H9 (cell line): Measurements from ENCODE around the gene CCT4. TPM values are rescaled to one million over a fixed set of nuclear protein-coding genes. Genes with fewer than 3 reads are reported as not detected.

Experiments
- DNase-seq: peaks from one replicate; pipeline ENCODE4 v3.0.0-alpha.2; 2017
- H2AFZ ChIP-seq: one replicate; pipeline ENCODE4 v1.6.1; 2013; ENCODE audit warnings: mild to moderate bottlenecking, low read length, control low read depth, moderate library complexity
- H2AK5ac ChIP-seq: 2 replicates; pipeline ENCODE4 v1.6.1; 2013; ENCODE audit warnings: low read length, control low read depth, mixed read lengths; ENCODE audit not compliant: insufficient read length
- H2BK120ac ChIP-seq: one replicate; pipeline ENCODE4 v1.6.1; 2013; ENCODE audit warnings: low read depth, mild to moderate bottlenecking, low read length, control low read depth, inconsistent platforms; ENCODE audit not compliant: poor library complexity, severe bottlenecking
- H2BK12ac ChIP-seq: 2 replicates; pipeline ENCODE4 v1.6.1; 2013; ENCODE audit warnings: low read length, control low read depth, mixed read lengths, low read depth; ENCODE audit not compliant: insufficient read length
- H2BK15ac ChIP-seq: 2 replicates; pipeline ENCODE4 v1.6.1; 2013; ENCODE audit warnings: low read depth, low read length, control low read depth
- H2BK20ac ChIP-seq: one replicate; pipeline ENCODE4 v1.6.1; 2013; ENCODE audit warnings: low read depth, mild to moderate bottlenecking, low read length, control low read depth, inconsistent platforms; ENCODE audit not compliant: poor library complexity, severe bottlenecking
- H2BK5ac ChIP-seq: 2 replicates; pipeline ENCODE4 v1.6.1; 2013; ENCODE audit warnings: low read length, control low read depth, mixed read lengths; ENCODE audit not compliant: insufficient read length
- H3K14ac ChIP-seq: 2 replicates; pipeline ENCODE4 v1.6.1; 2013; ENCODE audit warnings: low read length, control low read depth; ENCODE audit not compliant: insufficient read depth
- H3K18ac ChIP-seq: 2 replicates; pipeline ENCODE4 v1.6.1; 2013; ENCODE audit warnings: low read depth, mild to moderate bottlenecking, mixed read lengths, low read length, control low read depth; ENCODE audit not compliant: insufficient read length
- H3K23ac ChIP-seq: 2 replicates; pipeline ENCODE4 v1.6.1; 2013; ENCODE audit warnings: low read length, control low read depth, mixed read lengths, low read depth; ENCODE audit not compliant: insufficient read length
- H3K23me2 ChIP-seq: 2 replicates; pipeline ENCODE4 v1.6.1; 2013; ENCODE audit warnings: low read depth, mild to moderate bottlenecking, mixed read lengths, low read length, control low read depth; ENCODE audit not compliant: insufficient read length, poor library complexity, severe bottlenecking
- H3K27ac ChIP-seq: 2 replicates; pipeline ENCODE4 v1.5.1; 2013; ENCODE audit warnings: low read length, control low read depth, mixed read lengths, low read depth; ENCODE audit not compliant: insufficient read length
- H3K27me3 ChIP-seq: 2 replicates; pipeline ENCODE4 v1.6.1; 2013; ENCODE audit warnings: low read length, control low read depth, inconsistent platforms; ENCODE audit not compliant: insufficient read depth
- H3K4ac ChIP-seq: 2 replicates; pipeline ENCODE4 v1.6.1; 2013; ENCODE audit warnings: low read depth, mild to moderate bottlenecking, control low read depth, inconsistent platforms, low read length, moderate library complexity
- H3K4me1 ChIP-seq: 2 replicates; pipeline ENCODE4 v1.6.1; 2013; ENCODE audit warnings: low read length, control low read depth, inconsistent platforms; ENCODE audit not compliant: insufficient read depth
- H3K4me2 ChIP-seq: 2 replicates; pipeline ENCODE4 v1.6.1; 2013; ENCODE audit warnings: low read length, control low read depth, mixed read lengths; ENCODE audit not compliant: insufficient read length, insufficient read depth
- H3K56ac ChIP-seq: 2 replicates; pipeline ENCODE4 v1.6.1; 2013; ENCODE audit warnings: low read depth, mild to moderate bottlenecking, mixed read lengths, low read length, control low read depth; ENCODE audit not compliant: insufficient read length
- H3K79me1 ChIP-seq: 2 replicates; pipeline ENCODE4 v1.6.1; 2013; ENCODE audit warnings: low read depth, mild to moderate bottlenecking, moderate library complexity, low read length, control low read depth, inconsistent platforms; ENCODE audit not compliant: insufficient read depth, poor library complexity, severe bottlenecking
- H3K79me2 ChIP-seq: 2 replicates; pipeline ENCODE4 v1.6.1; 2013; ENCODE audit warnings: low read length, control low read depth, inconsistent platforms; ENCODE audit not compliant: insufficient read depth
- H3K9ac ChIP-seq: 2 replicates; pipeline ENCODE4 v1.6.1; 2013; ENCODE audit warnings: low read length, control low read depth, mixed read lengths; ENCODE audit not compliant: insufficient read length; ENCODE audit errors: extremely low read depth
- H3K9me3 ChIP-seq: one replicate; pipeline ENCODE4 v1.6.1; 2013; ENCODE audit warnings: low read depth, low read length, inconsistent platforms; ENCODE audit not compliant: control insufficient read depth
- H3T11ph ChIP-seq: one replicate; pipeline ENCODE4 v1.6.1; 2013; ENCODE audit warnings: mild to moderate bottlenecking, low read length, control low read depth, inconsistent platforms
- H4K20me1 ChIP-seq: one replicate; pipeline ENCODE4 v1.6.1; 2013; ENCODE audit not compliant: control insufficient read depth, insufficient read length, insufficient read depth
- H4K5ac ChIP-seq: 2 replicates; pipeline ENCODE4 v1.6.1; 2013; ENCODE audit warnings: low read depth, mild to moderate bottlenecking, mixed read lengths, low read length, control low read depth; ENCODE audit not compliant: insufficient read length
- H4K8ac ChIP-seq: replicated peaks from 2 replicates; pipeline ENCODE4 v1.6.1; 2013; ENCODE audit warnings: low read length, control low read depth, mixed read lengths, low read depth; ENCODE audit not compliant: insufficient read length
- H4K91ac ChIP-seq: 2 replicates; pipeline ENCODE4 v1.6.1; 2013; ENCODE audit warnings: low read depth, mild to moderate bottlenecking, moderate library complexity, mixed read lengths, low read length, control low read depth; ENCODE audit not compliant: insufficient read length
- H3K27ac Mint-ChIP-seq, 3 experiments: 2 replicates in 2 of 3; 3 replicates in 1 of 3; pipeline ENCODE4 v1.8.0; 2020 to 2021; ENCODE audit warnings: mixed read lengths in 3 of 3, mild to moderate bottlenecking in 1 of 3, moderate library complexity in 1 of 3
- H3K27me3 Mint-ChIP-seq: 2 replicates; pipeline ENCODE4 v1.8.0; 2021; ENCODE audit warnings: low read depth, mild to moderate bottlenecking, moderate library complexity, mixed read lengths
- H3K36me3 Mint-ChIP-seq, 3 experiments: 2 replicates in 2 of 3; 3 replicates in 1 of 3; pipeline ENCODE4 v1.8.0; 2020 to 2021; ENCODE audit warnings: low read depth in 3 of 3, mixed read lengths in 3 of 3; ENCODE audit not compliant: insufficient read depth in 1 of 3
- H3K4me1 Mint-ChIP-seq, 2 experiments: 2 replicates each; pipeline ENCODE4 v1.8.0; 2020; ENCODE audit warnings: mixed read lengths in 2 of 2
- H3K4me3 Mint-ChIP-seq, 2 experiments: 2 replicates in 1 of 2; 3 replicates in 1 of 2; pipeline ENCODE4 v1.8.0; 2020 to 2021; ENCODE audit warnings: mild to moderate bottlenecking in 2 of 2, mixed read lengths in 2 of 2, moderate library complexity in 1 of 2
- H3K9me3 Mint-ChIP-seq, 2 experiments: 2 replicates in 1 of 2; 3 replicates in 1 of 2; pipeline ENCODE4 v1.8.0; 2020; ENCODE audit warnings: mild to moderate bottlenecking in 2 of 2, mixed read lengths in 2 of 2, moderate library complexity in 1 of 2
- WGBS: extraction: QIAGEN DNeasy Blood & Tissue Kit; methylation state at CpG from one replicate; pipeline ENCODE4 v1.1.7; 2013; ENCODE audit warnings: missing lambda C conversion rate, low lambda C conversion rate, mixed read lengths; ENCODE audit not compliant: insufficient read length; ENCODE audit errors: extremely low coverage; 5-methylcytosine and 5-hydroxymethylcytosine counted together
- total RNA-seq: library from RNA; stranded (reverse); gene quantifications from 2 replicates; pipeline ENCODE4 v1.2.1, GENCODE V29; 2021
- TF ChIP-seq, protein P1 (sequence below): fragments of 200-600 bp; sonication (generic); conservative IDR thresholded peaks from 3 replicates; pipeline ENCODE4 v1.8.0; 2021; ENCODE audit warnings: antibody characterized with exemption, mild to moderate bottlenecking

The CCT4 gene
- total RNA-seq, 1 experiment from 2014 or later: 360 TPM

GRCh38 chr2:61857224-61857623, 31.2 kb downstream of the CCT4 start:
- Histone ChIP-seq H3K18ac (no peak overlapping the region), H3K4me1 (no peaks in the 10 kb centered on the region), H4K8ac (no peak overlapping the region), H2BK5ac (no peak overlapping the region), H2BK20ac (no peak overlapping the region), H2BK120ac (no peak overlapping the region), H3T11ph (no peak overlapping the region), H3K23me2 (peaks cover 4% of the 10 kb centered on the region), H3K79me2 (no peaks in the 10 kb centered on the region), H3K27me3 (no peaks in the 10 kb centered on the region), H4K5ac (no peak overlapping the region), H3K14ac (no peak overlapping the region), H3K23ac (no peak overlapping the region), H4K20me1 (no peaks in the 10 kb centered on the region), H2AFZ (no peak overlapping the region), H2AK5ac (no peak overlapping the region), H2BK12ac (no peak overlapping the region), H3K9ac (no peak overlapping the region), H3K4me2 (no peak overlapping the region), H3K56ac (no peak overlapping the region), H3K79me1 (no peaks in the 10 kb centered on the region), H2BK15ac (no peak overlapping the region), H3K9me3 (no peaks in the 10 kb centered on the region), H3K27ac (no peak overlapping the region), H3K4ac (no peak overlapping the region), H4K91ac (no peak overlapping the region)
- no peak overlapping the region for H3K4me3 Mint-ChIP-seq
- WGBS: no CpG with 5 or more reads among the region's 3 CpGs
- DNase-seq: no peak
- no peaks in the 10 kb centered on the region for H3K27me3 Mint-ChIP-seq
- TF ChIP-seq, protein P1, sequence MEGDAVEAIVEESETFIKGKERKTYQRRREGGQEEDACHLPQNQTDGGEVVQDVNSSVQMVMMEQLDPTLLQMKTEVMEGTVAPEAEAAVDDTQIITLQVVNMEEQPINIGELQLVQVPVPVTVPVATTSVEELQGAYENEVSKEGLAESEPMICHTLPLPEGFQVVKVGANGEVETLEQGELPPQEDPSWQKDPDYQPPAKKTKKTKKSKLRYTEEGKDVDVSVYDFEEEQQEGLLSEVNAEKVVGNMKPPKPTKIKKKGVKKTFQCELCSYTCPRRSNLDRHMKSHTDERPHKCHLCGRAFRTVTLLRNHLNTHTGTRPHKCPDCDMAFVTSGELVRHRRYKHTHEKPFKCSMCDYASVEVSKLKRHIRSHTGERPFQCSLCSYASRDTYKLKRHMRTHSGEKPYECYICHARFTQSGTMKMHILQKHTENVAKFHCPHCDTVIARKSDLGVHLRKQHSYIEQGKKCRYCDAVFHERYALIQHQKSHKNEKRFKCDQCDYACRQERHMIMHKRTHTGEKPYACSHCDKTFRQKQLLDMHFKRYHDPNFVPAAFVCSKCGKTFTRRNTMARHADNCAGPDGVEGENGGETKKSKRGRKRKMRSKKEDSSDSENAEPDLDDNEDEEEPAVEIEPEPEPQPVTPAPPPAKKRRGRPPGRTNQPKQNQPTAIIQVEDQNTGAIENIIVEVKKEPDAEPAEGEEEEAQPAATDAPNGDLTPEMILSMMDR: no peak
- no peak overlapping the region for H3K27ac Mint-ChIP-seq
- H3K36me3 Mint-ChIP-seq: no peaks in the 10 kb centered on the region
- H3K4me1 Mint-ChIP-seq: peaks cover 8 to 10% of the 10 kb centered on the region in 2 experiments
- H3K9me3 Mint-ChIP-seq: no peaks in the 10 kb centered on the region
